GM06990 (cell line): ENCODE measurements around the gene NQO1.

Experiments used
- DNase-seq: peaks from one replicate; pipeline ENCODE4 v3.0.0-alpha.2; 2011; ENCODE audit not compliant: insufficient read length; ENCODE audit errors: extremely low read depth
- H3K27me3 ChIP-seq: replicated peaks from 2 replicates; pipeline ENCODE4 v1.6.0; 2011; ENCODE audit warnings: low read length; ENCODE audit not compliant: control insufficient read depth, insufficient read depth
- H3K36me3 ChIP-seq: 2 replicates; pipeline ENCODE4 v1.5.1; 2011; ENCODE audit warnings: low read length; ENCODE audit not compliant: control insufficient read depth, insufficient read depth
- H3K4me3 ChIP-seq: replicated peaks from 2 replicates; pipeline ENCODE4 v1.5.1; 2011; ENCODE audit warnings: low read depth, mild to moderate bottlenecking, control low read depth, low read length
- TF ChIP-seq, protein P1 (sequence below): IDR thresholded peaks from 2 replicates; pipeline ENCODE4 v1.5.1; 2011; ENCODE audit warnings: low read length, control low read depth, mild to moderate bottlenecking, inconsistent platforms; ENCODE audit not compliant: insufficient read depth, poor library complexity, severe bottlenecking

NQO1 gene

DNA sequence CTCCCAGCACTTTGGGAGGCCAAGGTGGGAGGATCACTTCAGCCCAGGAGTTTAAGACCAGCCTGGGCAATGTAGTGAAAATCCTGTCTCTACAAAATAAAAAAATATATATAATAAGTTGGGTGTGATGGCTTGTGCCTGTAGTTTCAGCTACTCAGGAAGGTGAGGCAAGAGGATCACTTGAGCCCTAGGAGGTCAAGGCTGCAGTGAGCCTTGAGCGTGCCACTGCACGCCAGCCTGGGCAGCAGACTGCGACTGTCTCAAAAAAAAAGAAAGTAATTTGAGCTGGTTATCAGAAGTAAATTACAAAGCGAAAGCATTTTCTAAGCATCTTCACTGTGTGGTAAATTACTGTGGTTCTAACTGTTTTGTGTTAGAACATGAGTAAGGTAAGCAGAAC is 66.2 kb downstream of the NQO1 start:
- peaks cover 9% of the 10 kb centered on the region for H3K36me3 ChIP-seq
- H3K27me3 ChIP-seq = no peaks in the 10 kb centered on the region
- no peak for DNase-seq
- no peak overlapping the region for H3K4me3 ChIP-seq
- TF ChIP-seq, protein P1, sequence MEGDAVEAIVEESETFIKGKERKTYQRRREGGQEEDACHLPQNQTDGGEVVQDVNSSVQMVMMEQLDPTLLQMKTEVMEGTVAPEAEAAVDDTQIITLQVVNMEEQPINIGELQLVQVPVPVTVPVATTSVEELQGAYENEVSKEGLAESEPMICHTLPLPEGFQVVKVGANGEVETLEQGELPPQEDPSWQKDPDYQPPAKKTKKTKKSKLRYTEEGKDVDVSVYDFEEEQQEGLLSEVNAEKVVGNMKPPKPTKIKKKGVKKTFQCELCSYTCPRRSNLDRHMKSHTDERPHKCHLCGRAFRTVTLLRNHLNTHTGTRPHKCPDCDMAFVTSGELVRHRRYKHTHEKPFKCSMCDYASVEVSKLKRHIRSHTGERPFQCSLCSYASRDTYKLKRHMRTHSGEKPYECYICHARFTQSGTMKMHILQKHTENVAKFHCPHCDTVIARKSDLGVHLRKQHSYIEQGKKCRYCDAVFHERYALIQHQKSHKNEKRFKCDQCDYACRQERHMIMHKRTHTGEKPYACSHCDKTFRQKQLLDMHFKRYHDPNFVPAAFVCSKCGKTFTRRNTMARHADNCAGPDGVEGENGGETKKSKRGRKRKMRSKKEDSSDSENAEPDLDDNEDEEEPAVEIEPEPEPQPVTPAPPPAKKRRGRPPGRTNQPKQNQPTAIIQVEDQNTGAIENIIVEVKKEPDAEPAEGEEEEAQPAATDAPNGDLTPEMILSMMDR = no peak
